ENCODE measurements around the gene TIAM2. TPM values are rescaled to one million over a fixed set of nuclear protein-coding genes. Genes with fewer than 3 reads are reported as not detected.

TIAM2 gene
- total and polyA plus RNA-seq, 12 donors = 4.0 to 24.7 (median 8.8) TPM

- peak overlapping the region in 4 of 5 donors; percentile 9 to 69 (median 48) for H3K27ac ChIP-seq
- 70 to 76% (median 75%) methylated on average over 8 of the region's 8 CpGs for WGBS, 4 donors
- peaks cover 11 to 22% of the 10 kb centered on the region in 2 donors for H3K4me1 ChIP-seq (replicated peaks in 1 of 2)
These were observed 277.5 kb downstream of the TIAM2 start for GRCh38 chr6:155272353-155273232.

GRCh38 chr6:155273431-155273830 lies 278.3 kb downstream of the TIAM2 start:
- Histone ChIP-seq H3K4me3 (no peak overlapping the region), H3K4me1 (replicated peaks in 1 of 2) (peaks cover 11 to 15% of the 10 kb centered on the region in 2 donors), H3K27ac (peak overlapping the region in 3 of 5 donors; percentile 9 to 69 (median 42)), H3K27me3 (no peaks in the 10 kb centered on the region), H3K36me3 (replicated peaks in 1 of 2) (no peaks in the 10 kb centered on the region), H3K9me3 (replicated peaks in 1 of 3) (no peaks in the 10 kb centered on the region)
- 43 to 56% (median 50%) methylated on average over 3 of the region's 3 CpGs for WGBS, 4 donors
- intact Hi-C loops (cut with DNase I) = no loop called here
- TF ChIP-seq CTCF (IDR thresholded peaks at IDR 0.05) (no peak), POLR2A (IDR thresholded peaks at IDR 0.05) (no peak)
- DNase-seq = peak in 1 of 7 donors; percentile 30

More at GRCh38 chr6:155272353-155273232, 277.5 kb downstream of the TIAM2 start:
- no peak overlapping the region for H3K4me3 ChIP-seq
- H3K36me3 ChIP-seq (replicated peaks in 1 of 2) = no peaks in the 10 kb centered on the region
- intact Hi-C loops (cut with DNase I) = no loop called here
- no peak for TF ChIP-seq POLR2A (IDR thresholded peaks at IDR 0.05)
- TF ChIP-seq CTCF (IDR thresholded peaks at IDR 0.05) = no peak
- DNase-seq = no peak
- H3K9me3 ChIP-seq (replicated peaks in 1 of 3) = no peaks in the 10 kb centered on the region
- H3K27me3 ChIP-seq = no peaks in the 10 kb centered on the region

- no peak overlapping the region for H3K4me3 ChIP-seq
- intact Hi-C loops (cut with DNase I) = no loop called here
- 46 to 80% (median 55%) methylated on average over 2 of the region's 2 CpGs for WGBS, 4 donors
- peaks cover 11 to 15% of the 10 kb centered on the region in 2 donors for H3K4me1 ChIP-seq (replicated peaks in 1 of 2)
- H3K9me3 ChIP-seq (replicated peaks in 1 of 3) = no peaks in the 10 kb centered on the region
- H3K27me3 ChIP-seq = no peaks in the 10 kb centered on the region
- no peak for DNase-seq
- no peak for TF ChIP-seq POLR2A (IDR thresholded peaks at IDR 0.05)
- no peak for TF ChIP-seq CTCF (IDR thresholded peaks at IDR 0.05)
- H3K36me3 ChIP-seq (replicated peaks in 1 of 2) = no peaks in the 10 kb centered on the region
- H3K27ac ChIP-seq = peak overlapping the region in 1 of 5 donors; percentile 69
These were observed 279.0 kb downstream of the TIAM2 start for GRCh38 chr6:155274106-155274505.

GRCh38 chr6:155274533-155274932 lies 279.4 kb downstream of the TIAM2 start:
- H3K4me1 ChIP-seq (replicated peaks in 1 of 2) = peaks cover 11 to 15% of the 10 kb centered on the region in 2 donors

More at GRCh38 chr6:155274533-155274932, 279.4 kb downstream of the TIAM2 start:
- TF ChIP-seq CTCF (IDR thresholded peaks at IDR 0.05) (no peak), POLR2A (IDR thresholded peaks at IDR 0.05) (no peak)
- 70 to 96% (median 85%) methylated on average over 1 of the region's 1 CpG for WGBS, 4 donors
- intact Hi-C loops (cut with DNase I) = no loop called here
- no peak overlapping the region for H3K4me3 ChIP-seq
- DNase-seq = peak in 1 of 7 donors; percentile 31
- H3K27ac ChIP-seq = peak overlapping the region in 1 of 5 donors; percentile 69
- no peaks in the 10 kb centered on the region for H3K36me3 ChIP-seq (replicated peaks in 1 of 2)
- H3K27me3 ChIP-seq = no peaks in the 10 kb centered on the region
- H3K9me3 ChIP-seq (replicated peaks in 1 of 3) = no peaks in the 10 kb centered on the region

Data from adrenal gland (tissue), 12 donors.